IMR-90 (cell line): Measurements from ENCODE around the gene ST6GALNAC3. TPM values are rescaled to one million over a fixed set of nuclear protein-coding genes. Genes with fewer than 3 reads are reported as not detected.
"Not testable (repeated sequence)": the region's sequence is repeated elsewhere in the genome, so short reads cannot be mapped to it uniquely, and the experiment has no call there.

Experiments
- ATAC-seq: fragments of 200-7000 bp; cut with Tn5 transposase; 2 replicates; pipeline ENCODE4 v1.9.1; 2020; ENCODE audit warnings: low read depth, mild to moderate bottlenecking, moderate library complexity
- BruUV-seq: library from RNA; stranded (reverse); fragments of 400-500 nt; replicated peaks from 2 replicates; lab custom pipeline; 2021; lab: Mats Ljungman, UMichigan
- CTCF ChIA-PET: fragments of 300-600 bp; formaldehyde crosslinking; extraction: SDS; loops from one replicate; lab custom pipeline; 2021; ENCODE audit warnings: antibody characterized with exemption; lab: Yijun Ruan, JAX
- POLR2A ChIA-PET: fragments of 300-600 bp; sonication (Branson Sonifier 250); formaldehyde crosslinking; loops from one replicate; lab custom pipeline; 2022; ENCODE audit warnings: antibody characterized with exemption; ENCODE audit not compliant: unreplicated experiment; lab: Charles Lee
- DNase-seq: peaks from one replicate; pipeline ENCODE4 v3.0.0; 2013
- H2AFZ ChIP-seq: replicated peaks from 2 replicates; pipeline ENCODE3; 2013; ENCODE audit warnings: low read length, mild to moderate bottlenecking; ENCODE audit not compliant: poor library complexity
- H2AK5ac ChIP-seq: 2 replicates; pipeline ENCODE4 v1.6.1; 2013; ENCODE audit warnings: low read depth, low read length, inconsistent platforms
- H2AK9ac ChIP-seq: replicated peaks from 2 replicates; pipeline ENCODE3; 2013; ENCODE audit warnings: mild to moderate bottlenecking, low read depth, low read length, moderate library complexity; ENCODE audit not compliant: poor library complexity
- H2BK120ac ChIP-seq: 2 replicates; pipeline ENCODE4 v1.6.1; 2013; ENCODE audit warnings: low read depth, low read length, inconsistent platforms
- H2BK15ac ChIP-seq: 3 replicates; pipeline ENCODE4 v1.6.1; 2013; ENCODE audit warnings: low read depth, low read length, inconsistent platforms
- H2BK20ac ChIP-seq: 2 replicates; pipeline ENCODE4 v1.6.1; 2013; ENCODE audit warnings: low read depth, mild to moderate bottlenecking, inconsistent platforms, low read length, moderate library complexity
- H2BK5ac ChIP-seq: 2 replicates; pipeline ENCODE4 v1.6.1; 2013; ENCODE audit warnings: mild to moderate bottlenecking, low read depth, low read length, inconsistent platforms; ENCODE audit not compliant: poor library complexity, severe bottlenecking
- H3K14ac ChIP-seq: replicated peaks from 2 replicates; pipeline ENCODE4 v1.6.1; 2013; ENCODE audit warnings: low read depth, low read length, inconsistent platforms
- H3K18ac ChIP-seq: 2 replicates; pipeline ENCODE4 v1.6.1; 2013; ENCODE audit warnings: low read depth, low read length, control low read depth
- H3K23ac ChIP-seq: 2 replicates; pipeline ENCODE4 v1.6.1; 2013; ENCODE audit warnings: low read depth, low read length, inconsistent platforms
- H3K27ac ChIP-seq: 2 replicates; pipeline ENCODE4 v1.5.1; 2013; ENCODE audit warnings: mild to moderate bottlenecking, control low read depth, low read length; ENCODE audit not compliant: insufficient read depth
- H3K27me3 ChIP-seq: 2 replicates; pipeline ENCODE4 v1.6.1; 2013; ENCODE audit warnings: low read length; ENCODE audit not compliant: control insufficient read depth, insufficient read depth
- H3K36me3 ChIP-seq: 2 replicates; pipeline ENCODE4 v1.6.1; 2013; ENCODE audit warnings: low read length, mixed read lengths; ENCODE audit not compliant: control insufficient read depth, insufficient read depth
- H3K4ac ChIP-seq: 2 replicates; pipeline ENCODE4 v1.6.1; 2013; ENCODE audit warnings: low read depth, low read length, inconsistent platforms
- H3K4me1 ChIP-seq: 2 replicates; pipeline ENCODE4 v1.6.1; 2013; ENCODE audit warnings: low read length, mixed read lengths; ENCODE audit not compliant: control insufficient read depth, insufficient read depth
- H3K4me2 ChIP-seq: 2 replicates; pipeline ENCODE4 v1.6.1; 2013; ENCODE audit warnings: low read depth, mild to moderate bottlenecking, control low read depth, low read length, moderate library complexity
- H3K4me3 ChIP-seq: 2 replicates; pipeline ENCODE4 v1.5.1; 2013; ENCODE audit warnings: low read depth, mild to moderate bottlenecking, control low read depth, low read length, moderate library complexity; ENCODE audit not compliant: insufficient read depth
- H3K56ac ChIP-seq: 2 replicates; pipeline ENCODE4 v1.6.1; 2013; ENCODE audit warnings: low read length, inconsistent platforms; ENCODE audit not compliant: insufficient read depth; ENCODE audit errors: extremely low read depth
- H3K79me1 ChIP-seq, 2 experiments: 2 replicates each; pipeline ENCODE4 v1.6.1; 2013; ENCODE audit warnings: low read length in 2 of 2, inconsistent platforms in 1 of 2, low read depth in 1 of 2
- H3K9ac ChIP-seq: 2 replicates; pipeline ENCODE4 v1.6.1; 2013; ENCODE audit warnings: low read depth, low read length, control low read depth
- H3K9me1 ChIP-seq: 2 replicates; pipeline ENCODE4 v1.6.1; 2013; ENCODE audit warnings: low read length, inconsistent platforms; ENCODE audit not compliant: insufficient read depth
- H3K9me3 ChIP-seq: 2 replicates; pipeline ENCODE4 v1.6.1; 2013; ENCODE audit warnings: low read length; ENCODE audit not compliant: control insufficient read depth, insufficient read depth
- H4K20me1 ChIP-seq: 2 replicates; pipeline ENCODE4 v1.6.1; 2013; ENCODE audit warnings: low read length, inconsistent platforms; ENCODE audit not compliant: insufficient read depth
- H4K5ac ChIP-seq: 2 replicates; pipeline ENCODE4 v1.6.1; 2013; ENCODE audit warnings: mild to moderate bottlenecking, low read depth, low read length, control low read depth
- H4K8ac ChIP-seq, 2 experiments: 2 replicates each; pipeline ENCODE4 v1.6.1; 2013; ENCODE audit warnings: low read depth in 2 of 2, low read length in 2 of 2, control low read depth in 1 of 2, inconsistent platforms in 1 of 2
- H4K91ac ChIP-seq: 2 replicates; pipeline ENCODE4 v1.6.1; 2013; ENCODE audit warnings: low read depth, low read length, inconsistent platforms; ENCODE audit not compliant: insufficient read depth
- CHD1 ChIP-seq: IDR thresholded peaks from 2 replicates; pipeline ENCODE4 v1.6.1; 2012; ENCODE audit warnings: low read depth, low read length, improper control_type of control experiment
- RAD21 ChIP-seq: IDR thresholded peaks from 2 replicates; pipeline ENCODE4 v1.6.1; 2012; ENCODE audit warnings: low read length, improper control_type of control experiment
- WGBS, 2 experiments: methylation state at CpG; one replicate each; pipeline versions ENCODE4 v1.1.5 to v1.1.7; 2013; ENCODE audit warnings: missing lambda C conversion rate in 2 of 2; ENCODE audit not compliant: insufficient read length in 1 of 2; ENCODE audit errors: extremely low coverage in 2 of 2; 5-methylcytosine and 5-hydroxymethylcytosine counted together
- dilution Hi-C: fragments of 300-500 bp; cut with HindIII; formaldehyde crosslinking; loops from one replicate; pipeline ENCODE4 v1.14.3; 2018; ENCODE audit warnings: low sequenced_read_pairs; ENCODE audit not compliant: unreplicated experiment
- in situ Hi-C: fragments of 300-500 bp; cut with MboI; formaldehyde crosslinking; loops from 3 replicates; pipeline ENCODE4 v1.14.3; 2019; ENCODE audit warnings: low sequenced_read_pairs, inconsistent platforms, mixed read lengths
- intact Hi-C: fragments of 100-400 bp; cut with micrococcal nuclease; formaldehyde crosslinking; loops from 2 replicates; pipeline ENCODE4 v1.10.0; 2022
- polyA plus RNA-seq, 3 experiments: library from polyadenylated mRNA; depleted of rRNA; stranded (reverse); fragments of >200 nt; gene quantifications; 2 replicates each; pipeline ENCODE4 v1.2.3, GENCODE V29; 2012; ENCODE audit warnings: low replicate concordance in 1 of 3
- total RNA-seq: library from RNA; depleted of rRNA; stranded (reverse); fragments of >200 nt; gene quantifications from 2 replicates; pipeline ENCODE4 v1.2.3, GENCODE V29; 2012

The ST6GALNAC3 gene
- total and polyA plus RNA-seq, 2 of the 4 experiments (the other 2 are of a cell fraction): 0.65 to 1.3 TPM

DNA sequence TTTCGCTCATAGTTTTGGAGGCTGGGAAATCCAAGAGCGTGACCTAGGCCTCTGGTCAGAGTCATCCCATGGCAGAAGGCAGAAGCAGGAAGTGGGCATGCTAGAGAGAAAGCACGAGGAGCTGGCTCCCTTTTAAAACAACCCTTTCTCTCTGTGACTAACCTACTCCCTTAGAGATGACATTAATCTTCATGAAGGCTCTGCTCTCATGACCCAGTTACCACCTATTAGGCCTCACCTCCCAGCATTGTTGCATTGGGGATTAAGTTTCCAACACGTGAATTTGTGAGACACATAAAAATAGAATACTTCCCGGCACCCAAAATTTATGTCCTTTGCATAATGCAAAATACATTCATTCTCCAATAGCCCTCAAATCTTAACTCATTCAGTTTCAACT, 569.6 kb downstream of the ST6GALNAC3 start:
- no peak overlapping the region for H3K14ac ChIP-seq
- H4K5ac ChIP-seq: no peak overlapping the region
- H3K9me3 ChIP-seq: no peaks in the 10 kb centered on the region
- H2BK15ac ChIP-seq: no peak overlapping the region
- in situ Hi-C loops (no loop called here), intact Hi-C loops (no loop called here), dilution Hi-C loops (no loop called here)
- TF ChIP-seq CHD1 (no peak), RAD21 (no peak)
- no peak for ATAC-seq
- no peaks in the 10 kb centered on the region for H3K36me3 ChIP-seq
- no peak overlapping the region for H3K9ac ChIP-seq
- no TSS peak for BruUV-seq
- H2BK120ac ChIP-seq: no peak overlapping the region
- no peaks in the 10 kb centered on the region for H3K4me1 ChIP-seq
- no peak overlapping the region for H3K27ac ChIP-seq
- no peak overlapping the region for H3K18ac ChIP-seq
- no peak overlapping the region for H3K23ac ChIP-seq
- no peak overlapping the region for H2AFZ ChIP-seq
- CTCF ChIA-PET: no interaction called here
- no peak overlapping the region for H2BK5ac ChIP-seq
- no peak overlapping the region for H3K56ac ChIP-seq
- no peak overlapping the region for H2AK9ac ChIP-seq
- H2AK5ac ChIP-seq: no peak overlapping the region
- no peak overlapping the region for H3K4ac ChIP-seq
- no peaks in the 10 kb centered on the region for H3K9me1 ChIP-seq
- H3K79me1 ChIP-seq: no peaks in the 10 kb centered on the region
- WGBS, 2 experiments: no CpG with 5 or more reads among the region's 5 CpGs
- H4K91ac ChIP-seq: no peak overlapping the region
- H4K20me1 ChIP-seq: no peaks in the 10 kb centered on the region
- no peak overlapping the region for H2BK20ac ChIP-seq
- no peak for DNase-seq
- H3K4me3 ChIP-seq: no peak overlapping the region
- H4K8ac ChIP-seq: no peak overlapping the region
- no peak overlapping the region for H3K4me2 ChIP-seq
- no peaks in the 10 kb centered on the region for H3K27me3 ChIP-seq
- POLR2A ChIA-PET: no interaction called here

DNA sequence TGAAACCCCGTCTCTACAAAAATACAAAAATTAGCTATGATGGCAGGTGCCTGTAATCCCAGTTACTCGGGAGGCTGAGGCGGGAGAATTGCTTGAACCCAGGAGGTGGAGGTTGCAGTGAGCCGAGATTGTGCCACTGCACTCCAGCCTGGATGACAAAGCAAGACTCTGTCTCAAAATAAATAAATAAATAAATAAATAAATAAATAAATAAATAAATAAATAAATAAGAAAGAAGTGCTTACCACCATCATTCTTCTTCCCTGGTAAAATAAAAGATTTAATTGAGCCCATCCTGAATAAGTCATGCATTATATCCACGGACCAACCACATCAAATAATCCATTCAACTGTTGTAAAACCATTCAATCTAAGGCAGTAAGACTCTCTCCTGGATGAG, 578.3 kb downstream of the ST6GALNAC3 start:
- ATAC-seq, H2BK5ac ChIP-seq, H3K9ac ChIP-seq, dilution Hi-C loops, H3K79me1 ChIP-seq, H4K91ac ChIP-seq, H4K5ac ChIP-seq, H3K18ac ChIP-seq, in situ Hi-C loops, H3K27me3 ChIP-seq, H3K4me2 ChIP-seq, H2AK5ac ChIP-seq, H2AFZ ChIP-seq, H3K36me3 ChIP-seq, H3K9me1 ChIP-seq, DNase-seq, H2BK20ac ChIP-seq, intact Hi-C loops, H3K14ac ChIP-seq, POLR2A ChIA-PET, H3K4ac ChIP-seq, H4K20me1 ChIP-seq, H2BK120ac ChIP-seq, CTCF ChIA-PET, H3K23ac ChIP-seq, H4K8ac ChIP-seq, H3K56ac ChIP-seq, H3K4me3 ChIP-seq, H2AK9ac ChIP-seq, BruUV-seq, H3K9me3 ChIP-seq, H3K27ac ChIP-seq, H3K4me1 ChIP-seq, H2BK15ac ChIP-seq: not testable (repeated sequence)
- no CpG with 5 or more reads among the region's 5 CpGs for WGBS, 2 experiments
